Islet precursor cell (in vitro differentiated cells): ENCODE data around the gene EMC9.

Experiments used
- DNase-seq: peaks from one replicate; pipeline ENCODE4 v3.0.0-alpha.2; 2018

EMC9 gene

DNA sequence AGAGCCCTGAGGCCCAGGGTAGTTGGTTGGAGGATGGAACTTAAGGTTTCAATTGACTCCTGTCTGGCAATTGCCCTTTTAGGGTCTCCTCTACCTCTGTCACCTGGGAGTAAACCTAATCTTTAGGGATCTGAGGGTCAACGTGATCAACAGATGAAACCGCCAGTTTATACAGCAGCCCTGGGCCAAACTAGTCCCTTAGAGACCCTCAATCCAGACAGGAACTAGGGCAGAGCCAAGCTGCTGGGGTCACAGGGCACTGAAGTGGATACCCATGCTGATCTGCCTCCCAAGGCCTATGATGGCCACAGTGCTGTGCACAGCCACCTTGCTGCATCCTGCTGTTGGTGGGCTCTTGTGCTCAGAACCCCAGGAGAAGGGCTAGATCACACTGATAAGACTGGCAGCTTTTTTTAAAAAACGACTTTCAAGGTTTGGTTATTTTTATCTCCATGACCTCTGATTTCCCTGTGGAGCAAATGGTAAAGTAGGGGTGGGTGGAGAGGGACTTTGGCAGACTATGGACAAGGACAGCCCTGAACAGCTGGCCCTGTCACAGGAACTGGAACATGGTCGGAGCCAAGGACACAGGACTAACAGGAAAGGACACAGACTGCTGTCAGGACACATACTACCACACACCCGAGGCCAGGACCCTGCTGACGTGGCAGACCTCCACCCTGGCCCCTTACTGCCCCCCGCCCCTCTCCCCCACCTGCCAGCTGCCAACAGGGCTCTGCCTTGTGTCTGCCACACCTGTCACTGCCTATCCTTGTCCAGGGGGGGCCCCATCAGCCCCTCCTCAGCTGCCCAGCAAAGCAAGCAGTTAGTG lies 10.5 kb downstream of the EMC9 start:
- no peak for DNase-seq

- no peak for DNase-seq
These were observed 11.0 kb downstream of the EMC9 start, which contains the start of gene FITM1 for GRCh38 chr14:24130380-24130716. Gene FITM1, plus strand, starts transcription at chr14:24130659. Its CDS starts 905 bp downstream, at chr14:24131564.

DNA sequence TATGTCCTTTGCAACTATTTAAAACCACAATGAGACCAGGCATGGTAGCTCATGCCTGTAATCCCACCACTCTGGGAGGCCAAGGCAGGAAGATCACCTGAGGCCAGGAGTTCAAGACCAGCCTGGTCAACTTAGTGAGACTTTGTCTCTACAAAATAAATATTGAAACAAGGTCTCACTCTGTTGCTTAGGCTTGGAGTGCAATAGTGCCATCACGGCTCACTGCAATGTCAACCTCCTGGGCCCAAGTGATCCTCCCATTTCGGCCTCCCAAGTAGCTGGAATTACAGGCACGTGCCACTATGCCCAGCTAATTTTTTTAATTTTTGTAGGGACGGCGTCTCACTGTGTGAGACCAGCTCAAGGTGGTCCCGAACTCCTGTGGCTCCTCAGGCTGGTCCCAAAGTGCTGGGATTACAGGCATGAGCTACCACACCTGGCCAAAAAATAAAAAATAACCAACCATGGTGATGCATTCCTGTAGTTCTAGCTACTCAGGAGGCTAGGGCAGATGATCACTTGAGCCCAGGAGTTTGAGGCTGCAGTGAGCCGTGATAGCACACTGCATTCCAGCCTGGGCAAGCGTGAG lies 11.9 kb downstream of the EMC9 start:
- no peak for DNase-seq

- DNase-seq: no peak
These were observed 13.7 kb downstream of the EMC9 start for GRCh38 chr14:24127673-24128072.

DNA sequence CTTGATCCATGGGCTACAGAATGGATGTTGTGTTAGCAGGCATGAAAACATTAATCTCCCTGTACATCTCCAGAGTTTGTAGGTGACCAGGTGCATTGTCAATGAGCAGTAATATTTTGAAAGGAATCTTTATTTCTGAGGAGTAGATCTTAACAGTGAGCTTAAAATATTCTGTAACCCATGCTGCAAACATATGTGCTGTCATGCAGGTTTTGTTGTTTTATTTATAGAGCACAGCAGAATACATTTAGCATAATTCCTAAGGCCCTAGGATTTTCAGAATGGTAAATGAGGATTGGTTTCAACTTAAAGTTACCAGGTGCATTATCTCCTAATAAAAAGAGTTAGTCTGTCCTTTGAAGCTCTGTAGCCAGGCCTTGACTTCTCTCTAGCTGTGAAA lies 14.5 kb downstream of the EMC9 start:
- no peak for DNase-seq

- DNase-seq: no peak
These were observed 17.7 kb downstream of the EMC9 start for GRCh38 chr14:24123424-24124417.

DNA sequence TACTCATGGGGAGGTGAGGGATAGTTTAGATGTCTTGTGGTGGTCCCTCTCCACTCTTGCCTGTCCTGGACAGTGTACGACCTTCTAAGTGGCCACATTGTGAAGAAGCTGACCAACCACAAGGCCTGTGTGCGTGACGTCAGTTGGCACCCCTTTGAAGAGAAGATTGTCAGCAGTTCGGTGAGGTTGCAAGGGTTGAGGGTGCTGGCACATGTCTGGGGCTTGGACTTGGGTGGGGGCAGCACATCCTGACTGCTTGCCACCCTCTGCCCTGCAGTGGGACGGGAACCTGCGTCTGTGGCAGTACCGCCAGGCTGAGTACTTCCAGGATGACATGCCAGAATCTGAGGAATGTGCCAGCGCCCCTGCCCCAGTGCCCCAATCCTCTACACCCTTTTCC lies 18.5 kb downstream of the EMC9 start:
- DNase-seq: no peak

GRCh38 chr14:24122416-24122815 lies 19.0 kb downstream of the EMC9 start:
- DNase-seq: no peak

DNA sequence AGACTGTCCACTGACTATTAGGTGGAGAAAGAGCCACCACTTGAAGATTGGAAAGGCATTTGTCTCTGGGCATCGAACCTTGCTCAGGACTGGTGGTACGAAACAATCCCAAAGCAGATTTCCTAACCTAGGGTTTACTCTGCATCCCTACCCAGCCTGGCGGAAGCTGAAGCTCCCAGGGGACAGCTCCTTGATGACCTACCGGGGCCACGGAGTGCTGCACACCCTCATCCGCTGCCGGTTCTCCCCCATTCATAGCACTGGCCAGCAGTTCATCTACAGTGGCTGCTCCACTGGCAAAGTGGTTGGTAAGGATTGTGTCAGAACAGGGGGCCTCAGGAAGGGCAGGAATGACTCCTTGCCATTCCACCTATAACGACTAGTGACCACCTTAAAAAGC lies 20.2 kb downstream of the EMC9 start:
- DNase-seq: no peak

DNA sequence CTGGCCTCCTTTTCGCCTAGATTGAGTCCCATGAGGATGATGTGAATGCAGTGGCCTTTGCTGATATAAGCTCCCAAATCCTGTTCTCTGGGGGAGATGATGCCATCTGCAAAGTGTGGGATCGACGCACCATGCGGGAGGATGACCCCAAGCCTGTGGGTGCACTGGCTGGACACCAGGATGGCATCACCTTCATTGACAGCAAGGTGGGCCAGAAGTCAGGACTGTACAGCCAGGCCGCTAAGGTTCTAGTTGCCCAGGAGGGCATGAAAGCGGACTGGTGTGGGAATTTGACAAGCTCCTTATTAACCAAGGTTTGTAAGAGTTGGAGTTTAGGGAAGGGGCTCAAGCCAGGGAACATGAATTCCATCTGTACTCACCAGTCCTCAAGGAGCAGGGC lies 21.7 kb downstream of the EMC9 start:
- DNase-seq: no peak

DNA sequence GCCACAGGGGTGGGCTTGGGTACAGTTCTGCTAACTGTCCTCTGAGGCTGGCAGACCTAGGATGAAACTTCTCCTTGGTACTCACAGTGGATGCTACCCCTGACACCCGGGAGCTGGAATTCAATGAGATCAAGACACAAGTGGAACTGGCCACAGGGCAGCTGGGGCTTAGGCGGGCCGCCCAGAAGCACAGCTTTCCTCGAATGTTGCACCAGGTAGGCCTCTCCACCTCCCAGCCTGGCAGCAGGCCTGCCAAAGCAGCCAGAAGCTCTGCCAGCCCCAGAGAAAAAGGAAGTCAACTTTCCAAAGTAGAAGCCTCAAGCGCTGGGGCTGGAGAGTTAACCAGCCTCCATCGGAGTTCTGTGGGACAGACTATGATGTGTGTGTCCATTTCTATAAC lies 24.2 kb downstream of the EMC9 start:
- DNase-seq: no peak

GRCh38 chr14:24116128-24116814 lies 25.1 kb downstream of the EMC9 start:
- no peak for DNase-seq

- DNase-seq: no peak
These were observed 25.8 kb downstream of the EMC9 start for GRCh38 chr14:24115422-24116127.

DNA sequence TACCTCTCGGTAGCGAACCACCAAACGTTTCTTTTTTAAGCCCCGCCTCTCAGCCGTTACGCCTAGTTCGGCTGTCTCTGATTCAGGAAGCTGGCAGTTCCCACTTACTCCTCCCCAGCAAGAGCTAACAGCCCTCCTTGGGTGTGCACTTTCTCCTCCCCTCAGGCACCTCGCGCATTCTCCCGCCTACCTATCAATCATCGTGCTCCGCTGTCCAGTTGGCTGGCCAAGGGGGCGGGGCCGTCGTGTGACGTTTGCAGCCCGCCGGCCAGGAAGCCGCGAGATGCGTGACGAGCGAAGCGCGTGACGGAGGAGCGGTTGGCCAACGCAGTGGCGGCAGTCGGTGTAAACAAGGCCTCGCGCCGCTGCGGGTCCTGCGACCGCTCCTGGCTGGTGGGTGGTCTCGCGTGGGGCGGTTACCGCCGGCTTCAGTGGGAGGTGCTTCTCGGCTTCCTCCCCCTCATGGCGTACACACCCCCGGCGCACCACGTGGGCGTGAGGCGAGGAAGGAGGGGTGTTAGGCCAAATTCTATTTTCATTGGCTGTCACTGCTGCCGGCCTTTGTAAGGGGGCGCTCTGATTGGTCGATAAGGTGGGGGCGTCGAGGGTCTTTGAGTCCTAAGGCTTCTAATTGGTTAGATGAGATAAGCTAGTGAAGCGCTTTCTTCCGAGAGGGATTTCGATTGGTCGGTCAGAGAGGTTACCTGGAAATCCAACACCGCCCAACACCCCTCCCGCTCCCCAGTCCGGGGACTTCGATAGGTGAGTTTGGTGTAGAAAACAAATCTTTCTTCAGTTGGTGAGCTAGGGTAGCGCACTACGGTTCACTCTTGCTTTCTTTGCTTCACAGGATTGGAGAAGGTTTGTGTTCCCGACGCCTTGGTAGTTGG lies 26.6 kb downstream of the EMC9 start, which contains the start of the genes DCAF11 and NRL:
TSS of gene DCAF11 (plus strand) at position 246 of the 890 bp plus-strand sequence. CDS start 818 bp downstream, outside the sequence.
TSS of gene NRL (minus strand) at position 418 of the 890 bp plus-strand sequence. CDS start 32,101 bp downstream, outside the sequence.
- DNase-seq: peak; percentile 99

DNA sequence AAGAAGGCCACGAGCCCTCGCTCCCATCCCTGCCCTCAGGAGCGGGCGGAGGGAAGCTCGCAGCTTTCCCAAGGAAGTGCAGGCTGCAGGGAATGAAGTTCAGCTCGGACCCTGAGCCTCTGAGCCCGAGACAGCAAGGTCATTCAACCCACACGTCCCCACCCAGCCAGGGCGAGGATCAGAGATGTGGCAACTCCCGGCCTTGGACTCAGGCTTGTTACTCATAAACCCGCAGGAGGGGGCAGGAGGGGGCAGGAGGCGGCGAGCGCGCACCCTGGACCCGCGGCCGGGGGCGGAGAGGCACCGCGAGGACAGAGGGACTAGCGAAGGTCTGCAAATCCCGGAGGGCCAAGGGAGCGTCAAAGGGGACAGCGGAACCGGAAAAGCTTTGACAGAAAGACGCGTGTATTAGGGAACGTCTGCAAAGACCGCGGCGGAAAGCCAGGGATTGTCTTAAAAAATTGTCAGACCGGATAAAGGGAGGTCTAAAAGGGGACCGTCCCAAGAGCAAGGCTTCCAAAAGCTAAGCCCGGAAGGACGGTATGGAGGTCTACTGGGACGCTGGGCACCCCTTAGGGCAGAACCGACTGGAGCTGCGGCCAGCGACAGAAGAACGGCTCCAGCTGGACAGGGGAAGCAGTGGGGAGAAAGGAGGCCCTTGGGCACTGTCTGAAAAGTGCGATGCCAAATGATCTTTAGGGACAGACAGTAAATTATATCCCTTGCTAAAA lies 27.4 kb downstream of the EMC9 start:
- peak; percentile 97 for DNase-seq

GRCh38 chr14:24113379-24113800 lies 28.0 kb downstream of the EMC9 start:
- DNase-seq: no peak

DNA sequence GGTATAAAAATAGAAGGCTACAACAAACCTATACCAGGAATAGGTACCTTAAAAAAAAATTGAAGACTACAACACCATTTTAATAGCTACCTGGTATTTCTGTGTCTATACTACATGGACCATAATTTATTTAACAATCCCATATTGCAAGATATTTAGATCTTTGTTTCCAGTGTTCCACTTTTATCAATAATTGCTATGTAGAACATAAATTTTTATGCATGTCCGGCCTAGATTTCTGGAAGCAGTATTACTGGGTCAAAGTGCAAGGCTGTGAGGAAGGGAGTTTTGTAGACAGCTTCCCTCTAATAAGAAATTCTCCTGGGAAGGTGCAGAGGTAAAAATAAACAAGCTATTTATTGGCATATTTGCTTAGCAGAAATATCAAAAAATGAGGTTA lies 30.9 kb downstream of the EMC9 start:
- DNase-seq: no peak

GRCh38 chr14:24110060-24110459 lies 31.3 kb downstream of the EMC9 start:
- no peak for DNase-seq

- DNase-seq: no peak
These were observed 33.0 kb downstream of the EMC9 start for GRCh38 chr14:24108336-24108874.
